Measurements from ENCODE around the gene PACC1.

The PACC1 gene

DNA sequence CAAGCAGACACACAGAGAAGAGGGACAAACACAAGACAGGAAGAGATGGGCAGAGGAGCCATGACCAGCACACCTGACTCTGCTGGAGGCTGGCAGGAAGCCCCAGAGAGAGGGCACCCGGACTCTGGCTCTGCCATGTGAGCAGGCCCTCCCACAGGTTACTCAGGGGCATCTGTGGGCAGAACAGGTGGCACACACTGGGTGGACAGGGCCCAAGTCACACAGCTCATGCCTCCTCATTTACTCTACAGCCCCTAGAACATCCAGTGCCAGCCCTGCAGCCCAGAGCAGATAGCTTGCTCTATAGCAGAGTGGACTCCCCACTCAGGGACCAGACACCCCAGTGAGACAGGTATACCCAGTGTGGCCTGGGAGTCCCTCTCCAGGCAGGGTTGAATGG, 28.7 kb downstream of the PACC1 start:
- Histone ChIP-seq H3K79me2 (ENCODE audit: insufficient read depth, low read depth) (no peaks in the 10 kb centered on the region), H3K4me3 (IDR thresholded peaks at IDR 0.05; ENCODE audit: insufficient read depth, low read depth, low read length) (no peak overlapping the region), H3K27me3 (ENCODE audit: insufficient read depth, low read depth) (no peaks in the 10 kb centered on the region), H3K36me3 (ENCODE audit: insufficient read depth) (no peaks in the 10 kb centered on the region; the same call in 1 of the 2 replicates), H3K9ac (no peak overlapping the region), H2AFZ (ENCODE audit: low read depth) (no peak overlapping the region), H3K4me1 (ENCODE audit: low read depth, poor library complexity, severe bottlenecking) (no peaks in the 10 kb centered on the region), H3K27ac (no peak overlapping the region), H4K20me1 (ENCODE audit: insufficient read depth) (no peaks in the 10 kb centered on the region), H3K4me2 (no peak overlapping the region)
- TF ChIP-seq, protein P1, sequence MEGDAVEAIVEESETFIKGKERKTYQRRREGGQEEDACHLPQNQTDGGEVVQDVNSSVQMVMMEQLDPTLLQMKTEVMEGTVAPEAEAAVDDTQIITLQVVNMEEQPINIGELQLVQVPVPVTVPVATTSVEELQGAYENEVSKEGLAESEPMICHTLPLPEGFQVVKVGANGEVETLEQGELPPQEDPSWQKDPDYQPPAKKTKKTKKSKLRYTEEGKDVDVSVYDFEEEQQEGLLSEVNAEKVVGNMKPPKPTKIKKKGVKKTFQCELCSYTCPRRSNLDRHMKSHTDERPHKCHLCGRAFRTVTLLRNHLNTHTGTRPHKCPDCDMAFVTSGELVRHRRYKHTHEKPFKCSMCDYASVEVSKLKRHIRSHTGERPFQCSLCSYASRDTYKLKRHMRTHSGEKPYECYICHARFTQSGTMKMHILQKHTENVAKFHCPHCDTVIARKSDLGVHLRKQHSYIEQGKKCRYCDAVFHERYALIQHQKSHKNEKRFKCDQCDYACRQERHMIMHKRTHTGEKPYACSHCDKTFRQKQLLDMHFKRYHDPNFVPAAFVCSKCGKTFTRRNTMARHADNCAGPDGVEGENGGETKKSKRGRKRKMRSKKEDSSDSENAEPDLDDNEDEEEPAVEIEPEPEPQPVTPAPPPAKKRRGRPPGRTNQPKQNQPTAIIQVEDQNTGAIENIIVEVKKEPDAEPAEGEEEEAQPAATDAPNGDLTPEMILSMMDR (conservative IDR thresholded peaks at IDR 0.05; ENCODE audit: low read depth, low read length), result no peak

DNA sequence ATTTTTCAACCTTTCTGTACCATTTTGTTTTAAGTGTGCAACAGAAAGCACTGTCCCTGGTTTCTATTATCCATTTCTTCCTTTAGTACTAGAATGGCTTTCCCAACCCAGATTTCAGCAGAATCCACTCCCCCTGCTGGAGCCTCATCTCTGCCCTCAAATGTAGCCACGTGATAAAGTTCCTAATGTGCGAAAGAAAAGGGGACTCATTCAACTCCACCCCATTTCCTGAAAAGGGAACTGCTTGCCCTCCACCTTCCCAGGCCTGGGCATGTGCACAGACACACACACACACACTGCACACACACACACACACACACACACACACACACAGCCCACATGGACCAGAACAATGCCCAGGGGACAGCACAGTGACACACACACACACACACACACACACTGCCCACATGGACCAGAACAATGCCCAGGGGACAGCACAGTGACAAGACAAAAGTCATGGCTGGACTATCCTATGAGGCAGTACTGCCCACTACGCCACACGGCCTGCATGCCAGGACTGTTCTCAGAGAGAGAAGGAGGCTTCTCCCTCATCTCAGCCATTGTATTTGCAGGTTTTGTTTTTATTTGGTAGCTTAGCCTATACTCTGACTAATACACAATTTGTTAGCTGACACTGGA, 33.2 kb downstream of the PACC1 start:
- TF ChIP-seq, protein P1 (conservative IDR thresholded peaks at IDR 0.05; ENCODE audit: low read depth, low read length), result no peak

GRCh38 chr1:212379366-212379765, 35.3 kb downstream of the PACC1 start:
- no peak overlapping the region for H3K4me3 ChIP-seq (IDR thresholded peaks at IDR 0.05; ENCODE audit: insufficient read depth, low read depth, low read length)
- no peak overlapping the region for H2AFZ ChIP-seq (ENCODE audit: low read depth)
- no peaks in the 10 kb centered on the region; the same call in 1 of the 2 replicates for H3K36me3 ChIP-seq (ENCODE audit: insufficient read depth)
- H3K79me2 ChIP-seq (ENCODE audit: insufficient read depth, low read depth), result no peaks in the 10 kb centered on the region
- no peak overlapping the region for H3K27ac ChIP-seq
- no peaks in the 10 kb centered on the region for H3K4me1 ChIP-seq (ENCODE audit: low read depth, poor library complexity, severe bottlenecking)
- no peak overlapping the region for H3K9ac ChIP-seq
- H4K20me1 ChIP-seq (ENCODE audit: insufficient read depth), result no peaks in the 10 kb centered on the region
- TF ChIP-seq, protein P1 (conservative IDR thresholded peaks at IDR 0.05; ENCODE audit: low read depth, low read length), result no peak
- H3K27me3 ChIP-seq (ENCODE audit: insufficient read depth, low read depth), result no peaks in the 10 kb centered on the region
- no peak overlapping the region for H3K4me2 ChIP-seq

More for the DNA sequence above, 33.2 kb downstream of the PACC1 start:
- no peak overlapping the region for H3K9ac ChIP-seq
- H3K27me3 ChIP-seq (ENCODE audit: insufficient read depth, low read depth), result no peaks in the 10 kb centered on the region
- H3K4me2 ChIP-seq, result no peak overlapping the region
- no peak overlapping the region for H3K4me3 ChIP-seq (IDR thresholded peaks at IDR 0.05; ENCODE audit: insufficient read depth, low read depth, low read length)
- no peaks in the 10 kb centered on the region for H3K4me1 ChIP-seq (ENCODE audit: low read depth, poor library complexity, severe bottlenecking)
- H3K36me3 ChIP-seq (ENCODE audit: insufficient read depth), result no peaks in the 10 kb centered on the region; the same call in 1 of the 2 replicates
- no peak overlapping the region for H3K27ac ChIP-seq
- no peak overlapping the region for H2AFZ ChIP-seq (ENCODE audit: low read depth)
- no peaks in the 10 kb centered on the region for H4K20me1 ChIP-seq (ENCODE audit: insufficient read depth)
- no peaks in the 10 kb centered on the region for H3K79me2 ChIP-seq (ENCODE audit: insufficient read depth, low read depth)

DNA sequence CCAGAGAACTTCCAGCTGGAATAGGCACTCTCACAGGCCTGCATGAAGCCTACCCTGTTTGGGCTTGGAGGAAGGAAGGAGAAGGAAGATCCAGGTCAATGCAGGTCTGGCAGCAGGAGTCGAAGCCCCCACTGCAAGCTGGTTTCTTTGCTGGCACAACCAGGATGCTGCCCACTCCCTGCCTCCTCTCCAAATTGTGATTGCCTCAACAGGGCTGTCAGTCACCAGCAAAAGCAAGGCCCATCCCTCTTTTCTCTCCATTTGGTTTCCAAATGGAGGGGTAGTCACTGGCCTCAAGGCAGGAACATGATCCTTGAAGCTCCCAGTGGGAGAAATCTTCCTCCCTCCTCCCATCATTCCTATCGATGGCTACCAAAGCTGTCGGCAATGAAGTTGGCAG, 37.0 kb downstream of the PACC1 start:
- Histone ChIP-seq H3K27me3 (ENCODE audit: insufficient read depth, low read depth) (no peaks in the 10 kb centered on the region), H4K20me1 (ENCODE audit: insufficient read depth) (no peaks in the 10 kb centered on the region), H3K9ac (no peak overlapping the region), H3K4me1 (ENCODE audit: low read depth, poor library complexity, severe bottlenecking) (no peaks in the 10 kb centered on the region), H3K79me2 (ENCODE audit: insufficient read depth, low read depth) (no peaks in the 10 kb centered on the region), H2AFZ (ENCODE audit: low read depth) (no peak overlapping the region), H3K4me3 (IDR thresholded peaks at IDR 0.05; ENCODE audit: insufficient read depth, low read depth, low read length) (no peak overlapping the region), H3K36me3 (ENCODE audit: insufficient read depth) (no peaks in the 10 kb centered on the region; the same call in 1 of the 2 replicates), H3K4me2 (no peak overlapping the region), H3K27ac (no peak overlapping the region)
- TF ChIP-seq, protein P1 (conservative IDR thresholded peaks at IDR 0.05; ENCODE audit: low read depth, low read length), result no peak

Data from KMS-11 (cell line).